HepG2 (cell line): ENCODE data around the gene PLK3. TPM values are rescaled to one million over a fixed set of nuclear protein-coding genes. Genes with fewer than 3 reads are reported as not detected.
A peak's percentile ranks its signal among the peaks of the same experiment; 100 is the strongest.

ENCODE experiments used
- ADNP ChIP-seq: sonication (generic); formaldehyde crosslinking; IDR thresholded peaks from 2 replicates; pipeline ENCODE4 v1.4.0; 2020; ENCODE audit warnings: missing genetic modification reagents
- MATR3 ChIP-seq: sonication (generic); formaldehyde crosslinking; IDR thresholded peaks from 2 replicates; pipeline ENCODE4 v1.4.0; 2020; ENCODE audit warnings: missing genetic modification reagents
- NCOA2 ChIP-seq: sonication (generic); formaldehyde crosslinking; IDR thresholded peaks from 2 replicates; pipeline ENCODE4 v1.8.0; 2022; ENCODE audit warnings: inconsistent platforms
- NCOA5 ChIP-seq: sonication (generic); formaldehyde crosslinking; IDR thresholded peaks from 2 replicates; pipeline ENCODE4 v1.4.0; 2020; ENCODE audit warnings: missing genetic modification reagents
- PPARG ChIP-seq: conservative IDR thresholded peaks from 2 replicates; pipeline ENCODE4 v1.6.1; 2016; ENCODE audit warnings: missing biosample characterization, missing genetic modification reagents
- RBM22 ChIP-seq: fragments of 200-400 bp; formaldehyde crosslinking; optimal IDR thresholded peaks from 2 replicates; pipeline ENCODE3; 2017; ENCODE audit warnings: mild to moderate bottlenecking, low read length, moderate library complexity
- ZBTB7B ChIP-seq: sonication (generic); formaldehyde crosslinking; IDR thresholded peaks from 2 replicates; pipeline ENCODE4 v1.4.0; 2020; ENCODE audit warnings: missing genetic modification reagents
- ZNF713 ChIP-seq: sonication (generic); formaldehyde crosslinking; IDR thresholded peaks from 2 replicates; pipeline ENCODE4 v1.4.0; 2020; ENCODE audit warnings: mild to moderate bottlenecking, missing genetic modification reagents
- ZSCAN12 ChIP-seq: sonication (generic); formaldehyde crosslinking; IDR thresholded peaks from 2 replicates; pipeline ENCODE4 v1.9.0; 2021; ENCODE audit warnings: mild to moderate bottlenecking, missing genetic modification reagents
- polyA plus RNA-seq, 8 experiments: library from polyadenylated mRNA; depleted of rRNA in 3 of 8; stranded (reverse) in 7 of 8; unstranded in 1 of 8; fragments of >200 nt; fragmentation: Illumina TruSeq in 4 of 8; extraction: Trizol in 4 of 8; gene quantifications; 2 replicates each; pipeline versions ENCODE4 v1.2.1 to v1.2.3, GENCODE V29; 2011 to 2016; ENCODE audit warnings: low read depth in 4 of 8, missing spikeins in 1 of 8, mixed read lengths in 1 of 8; ENCODE audit not compliant: insufficient read depth in 1 of 8
- total RNA-seq, 5 experiments: library from RNA; depleted of rRNA; stranded (reverse); fragments of >200 nt; fragmentation: Illumina TruSeq; extraction: Trizol; gene quantifications; 2 replicates each; pipeline ENCODE4 v1.2.3, GENCODE V29; 2016; ENCODE audit warnings: low read depth in 1 of 5
- TF ChIP-seq, protein P1 (sequence below), 2 experiments: sonication (generic) in 1 of 2; formaldehyde crosslinking in 1 of 2; IDR thresholded peaks; 2 replicates each; pipeline versions ENCODE4 v1.5.1 to v1.6.1; 2011 to 2020; ENCODE audit warnings: borderline replicate concordance in 1 of 2, low read depth in 1 of 2, low read length in 1 of 2, mild to moderate bottlenecking in 1 of 2, missing genetic modification reagents in 1 of 2, moderate library complexity in 1 of 2
- TF ChIP-seq, protein P2 (sequence below): sonication (generic); formaldehyde crosslinking; IDR thresholded peaks from 2 replicates; pipeline ENCODE4 v1.4.0; 2020; ENCODE audit warnings: low read depth, missing genetic modification reagents
- TF ChIP-seq, protein P3 (sequence below): sonication (generic); formaldehyde crosslinking; IDR thresholded peaks from 2 replicates; pipeline ENCODE4 v1.9.0; 2021; ENCODE audit warnings: missing genetic modification reagents, mild to moderate bottlenecking, borderline replicate concordance
- TF ChIP-seq, protein P4 (sequence below): sonication (generic); formaldehyde crosslinking; IDR thresholded peaks from 2 replicates; pipeline ENCODE4 v1.4.0; 2020; ENCODE audit warnings: missing genetic modification reagents, borderline replicate concordance
- TF ChIP-seq, protein P5 (sequence below): IDR thresholded peaks from 2 replicates; pipeline ENCODE4 v1.6.1; 2018; ENCODE audit warnings: missing genetic modification reagents, mild to moderate bottlenecking, missing compliant biosample characterization

The PLK3 gene
- total and polyA plus RNA-seq, 2 of the 13 experiments (the other 11 are each of a cell fraction or from before 2014, with no cell fraction given) = 9.8 to 16.9 TPM

DNA sequence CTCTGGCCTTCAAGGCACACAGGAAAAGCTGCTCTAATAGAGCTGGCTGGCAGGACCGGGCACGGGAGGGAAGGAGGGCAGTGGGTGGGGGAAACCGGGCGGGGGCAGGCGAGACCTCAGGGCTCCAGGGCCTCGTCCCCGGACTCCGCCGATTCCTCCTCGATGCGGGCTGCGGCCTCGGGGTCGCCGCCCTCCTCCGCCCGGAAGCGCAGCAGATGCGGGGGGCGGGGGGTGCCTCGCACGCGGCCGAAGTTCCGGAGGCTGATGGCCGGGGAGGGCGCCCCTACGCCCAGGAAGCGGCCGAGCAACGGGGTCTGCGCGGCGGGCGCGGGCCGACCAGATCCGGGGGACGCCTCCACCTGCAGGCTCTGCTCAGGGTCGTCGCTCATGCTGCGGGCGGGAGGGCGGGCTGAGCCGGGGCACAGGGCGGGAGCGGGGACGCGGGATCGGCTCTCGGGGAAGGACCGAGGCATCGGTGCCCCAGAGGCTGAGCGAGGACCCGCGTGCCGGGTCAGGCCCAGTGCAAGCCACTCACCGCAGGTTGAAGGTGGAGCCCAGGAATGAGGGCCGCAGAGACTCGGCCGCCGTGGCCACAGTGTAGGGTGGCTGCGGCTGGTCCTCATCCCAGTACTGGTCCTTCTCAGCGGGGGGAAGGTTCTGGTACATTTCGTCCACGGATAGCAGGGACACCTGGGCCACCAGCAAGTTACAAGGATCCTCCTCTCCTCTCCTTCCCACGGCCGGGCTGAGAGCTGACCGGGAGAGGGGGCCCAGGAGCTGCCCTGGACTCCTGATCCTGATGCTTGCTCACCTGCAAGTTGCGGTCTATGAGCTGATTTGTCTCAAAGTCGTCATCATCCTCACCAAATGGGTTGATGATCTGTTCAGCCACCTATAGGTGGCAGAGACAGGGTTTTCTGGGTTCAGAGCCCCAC is 15.8 kb upstream of the PLK3 start (continued):
- TF ChIP-seq, protein P1, sequence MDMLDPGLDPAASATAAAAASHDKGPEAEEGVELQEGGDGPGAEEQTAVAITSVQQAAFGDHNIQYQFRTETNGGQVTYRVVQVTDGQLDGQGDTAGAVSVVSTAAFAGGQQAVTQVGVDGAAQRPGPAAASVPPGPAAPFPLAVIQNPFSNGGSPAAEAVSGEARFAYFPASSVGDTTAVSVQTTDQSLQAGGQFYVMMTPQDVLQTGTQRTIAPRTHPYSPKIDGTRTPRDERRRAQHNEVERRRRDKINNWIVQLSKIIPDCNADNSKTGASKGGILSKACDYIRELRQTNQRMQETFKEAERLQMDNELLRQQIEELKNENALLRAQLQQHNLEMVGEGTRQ (IDR thresholded peaks at IDR 0.05; ENCODE audit: low read depth, low read length) = no peak
- TF ChIP-seq, protein P1 (CRISPR knock-in tag; IDR thresholded peaks at IDR 0.05; ENCODE audit: borderline replicate concordance) = no peak
- TF ChIP-seq ZNF713 (no peak), MATR3 (CRISPR knock-in tag) (no peak), NCOA5 (CRISPR knock-in tag) (no peak), ZBTB7B (peak; percentile 85), ZSCAN12 (no peak), NCOA2 (CRISPR knock-in tag) (no peak), RBM22 (no peak), ADNP (CRISPR knock-in tag) (no peak), PPARG (CRISPR knock-in tag) (no peak)
- TF ChIP-seq, protein P2, sequence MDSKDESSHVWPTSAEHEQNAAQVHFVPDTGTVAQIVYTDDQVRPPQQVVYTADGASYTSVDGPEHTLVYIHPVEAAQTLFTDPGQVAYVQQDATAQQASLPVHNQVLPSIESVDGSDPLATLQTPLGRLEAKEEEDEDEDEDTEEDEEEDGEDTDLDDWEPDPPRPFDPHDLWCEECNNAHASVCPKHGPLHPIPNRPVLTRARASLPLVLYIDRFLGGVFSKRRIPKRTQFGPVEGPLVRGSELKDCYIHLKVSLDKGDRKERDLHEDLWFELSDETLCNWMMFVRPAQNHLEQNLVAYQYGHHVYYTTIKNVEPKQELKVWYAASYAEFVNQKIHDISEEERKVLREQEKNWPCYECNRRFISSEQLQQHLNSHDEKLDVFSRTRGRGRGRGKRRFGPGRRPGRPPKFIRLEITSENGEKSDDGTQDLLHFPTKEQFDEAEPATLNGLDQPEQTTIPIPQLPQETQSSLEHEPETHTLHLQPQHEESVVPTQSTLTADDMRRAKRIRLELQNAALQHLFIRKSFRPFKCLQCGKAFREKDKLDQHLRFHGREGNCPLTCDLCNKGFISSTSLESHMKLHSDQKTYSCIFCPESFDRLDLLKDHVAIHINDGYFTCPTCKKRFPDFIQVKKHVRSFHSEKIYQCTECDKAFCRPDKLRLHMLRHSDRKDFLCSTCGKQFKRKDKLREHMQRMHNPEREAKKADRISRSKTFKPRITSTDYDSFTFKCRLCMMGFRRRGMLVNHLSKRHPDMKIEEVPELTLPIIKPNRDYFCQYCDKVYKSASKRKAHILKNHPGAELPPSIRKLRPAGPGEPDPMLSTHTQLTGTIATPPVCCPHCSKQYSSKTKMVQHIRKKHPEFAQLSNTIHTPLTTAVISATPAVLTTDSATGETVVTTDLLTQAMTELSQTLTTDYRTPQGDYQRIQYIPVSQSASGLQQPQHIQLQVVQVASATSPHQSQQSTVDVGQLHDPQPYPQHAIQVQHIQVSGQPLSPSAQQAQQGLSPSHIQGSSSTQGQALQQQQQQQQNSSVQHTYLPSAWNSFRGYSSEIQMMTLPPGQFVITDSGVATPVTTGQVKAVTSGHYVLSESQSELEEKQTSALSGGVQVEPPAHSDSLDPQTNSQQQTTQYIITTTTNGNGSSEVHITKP (CRISPR knock-in tag) = no peak
- TF ChIP-seq, protein P3, sequence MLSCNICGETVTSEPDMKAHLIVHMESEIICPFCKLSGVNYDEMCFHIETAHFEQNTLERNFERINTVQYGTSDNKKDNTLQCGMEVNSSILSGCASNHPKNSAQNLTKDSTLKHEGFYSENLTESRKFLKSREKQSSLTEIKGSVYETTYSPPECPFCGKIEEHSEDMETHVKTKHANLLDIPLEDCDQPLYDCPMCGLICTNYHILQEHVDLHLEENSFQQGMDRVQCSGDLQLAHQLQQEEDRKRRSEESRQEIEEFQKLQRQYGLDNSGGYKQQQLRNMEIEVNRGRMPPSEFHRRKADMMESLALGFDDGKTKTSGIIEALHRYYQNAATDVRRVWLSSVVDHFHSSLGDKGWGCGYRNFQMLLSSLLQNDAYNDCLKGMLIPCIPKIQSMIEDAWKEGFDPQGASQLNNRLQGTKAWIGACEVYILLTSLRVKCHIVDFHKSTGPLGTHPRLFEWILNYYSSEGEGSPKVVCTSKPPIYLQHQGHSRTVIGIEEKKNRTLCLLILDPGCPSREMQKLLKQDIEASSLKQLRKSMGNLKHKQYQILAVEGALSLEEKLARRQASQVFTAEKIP = no peak
- TF ChIP-seq, protein P4, sequence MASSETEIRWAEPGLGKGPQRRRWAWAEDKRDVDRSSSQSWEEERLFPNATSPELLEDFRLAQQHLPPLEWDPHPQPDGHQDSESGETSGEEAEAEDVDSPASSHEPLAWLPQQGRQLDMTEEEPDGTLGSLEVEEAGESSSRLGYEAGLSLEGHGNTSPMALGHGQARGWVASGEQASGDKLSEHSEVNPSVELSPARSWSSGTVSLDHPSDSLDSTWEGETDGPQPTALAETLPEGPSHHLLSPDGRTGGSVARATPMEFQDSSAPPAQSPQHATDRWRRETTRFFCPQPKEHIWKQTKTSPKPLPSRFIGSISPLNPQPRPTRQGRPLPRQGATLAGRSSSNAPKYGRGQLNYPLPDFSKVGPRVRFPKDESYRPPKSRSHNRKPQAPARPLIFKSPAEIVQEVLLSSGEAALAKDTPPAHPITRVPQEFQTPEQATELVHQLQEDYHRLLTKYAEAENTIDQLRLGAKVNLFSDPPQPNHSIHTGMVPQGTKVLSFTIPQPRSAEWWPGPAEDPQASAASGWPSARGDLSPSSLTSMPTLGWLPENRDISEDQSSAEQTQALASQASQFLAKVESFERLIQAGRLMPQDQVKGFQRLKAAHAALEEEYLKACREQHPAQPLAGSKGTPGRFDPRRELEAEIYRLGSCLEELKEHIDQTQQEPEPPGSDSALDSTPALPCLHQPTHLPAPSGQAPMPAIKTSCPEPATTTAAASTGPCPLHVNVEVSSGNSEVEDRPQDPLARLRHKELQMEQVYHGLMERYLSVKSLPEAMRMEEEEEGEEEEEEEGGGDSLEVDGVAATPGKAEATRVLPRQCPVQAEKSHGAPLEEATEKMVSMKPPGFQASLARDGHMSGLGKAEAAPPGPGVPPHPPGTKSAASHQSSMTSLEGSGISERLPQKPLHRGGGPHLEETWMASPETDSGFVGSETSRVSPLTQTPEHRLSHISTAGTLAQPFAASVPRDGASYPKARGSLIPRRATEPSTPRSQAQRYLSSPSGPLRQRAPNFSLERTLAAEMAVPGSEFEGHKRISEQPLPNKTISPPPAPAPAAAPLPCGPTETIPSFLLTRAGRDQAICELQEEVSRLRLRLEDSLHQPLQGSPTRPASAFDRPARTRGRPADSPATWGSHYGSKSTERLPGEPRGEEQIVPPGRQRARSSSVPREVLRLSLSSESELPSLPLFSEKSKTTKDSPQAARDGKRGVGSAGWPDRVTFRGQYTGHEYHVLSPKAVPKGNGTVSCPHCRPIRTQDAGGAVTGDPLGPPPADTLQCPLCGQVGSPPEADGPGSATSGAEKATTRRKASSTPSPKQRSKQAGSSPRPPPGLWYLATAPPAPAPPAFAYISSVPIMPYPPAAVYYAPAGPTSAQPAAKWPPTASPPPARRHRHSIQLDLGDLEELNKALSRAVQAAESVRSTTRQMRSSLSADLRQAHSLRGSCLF (CRISPR knock-in tag) = no peak
- TF ChIP-seq, protein P5, sequence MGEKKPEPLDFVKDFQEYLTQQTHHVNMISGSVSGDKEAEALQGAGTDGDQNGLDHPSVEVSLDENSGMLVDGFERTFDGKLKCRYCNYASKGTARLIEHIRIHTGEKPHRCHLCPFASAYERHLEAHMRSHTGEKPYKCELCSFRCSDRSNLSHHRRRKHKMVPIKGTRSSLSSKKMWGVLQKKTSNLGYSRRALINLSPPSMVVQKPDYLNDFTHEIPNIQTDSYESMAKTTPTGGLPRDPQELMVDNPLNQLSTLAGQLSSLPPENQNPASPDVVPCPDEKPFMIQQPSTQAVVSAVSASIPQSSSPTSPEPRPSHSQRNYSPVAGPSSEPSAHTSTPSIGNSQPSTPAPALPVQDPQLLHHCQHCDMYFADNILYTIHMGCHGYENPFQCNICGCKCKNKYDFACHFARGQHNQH (CRISPR knock-in tag) = peak; percentile 53; the same call in 1 of the 2 replicates
